IMR-90 (cell line): ENCODE data around the gene TXNDC5. TPM values are rescaled to one million over a fixed set of nuclear protein-coding genes. Genes with fewer than 3 reads are reported as not detected.

ENCODE experiments used
- ATAC-seq: fragments of 200-7000 bp; cut with Tn5 transposase; 2 replicates; pipeline ENCODE4 v1.9.1; 2020; ENCODE audit warnings: low read depth, mild to moderate bottlenecking, moderate library complexity
- BruUV-seq: library from RNA; stranded (reverse); fragments of 400-500 nt; replicated peaks from 2 replicates; lab custom pipeline; 2021; lab: Mats Ljungman, UMichigan
- CTCF ChIA-PET: fragments of 300-600 bp; formaldehyde crosslinking; extraction: SDS; loops from one replicate; lab custom pipeline; 2021; ENCODE audit warnings: antibody characterized with exemption; lab: Yijun Ruan, JAX
- POLR2A ChIA-PET: fragments of 300-600 bp; sonication (Branson Sonifier 250); formaldehyde crosslinking; loops from one replicate; lab custom pipeline; 2022; ENCODE audit warnings: antibody characterized with exemption; ENCODE audit not compliant: unreplicated experiment; lab: Charles Lee
- DNase-seq: peaks from one replicate; pipeline ENCODE4 v3.0.0; 2013
- H2AFZ ChIP-seq: replicated peaks from 2 replicates; pipeline ENCODE3; 2013; ENCODE audit warnings: low read length, mild to moderate bottlenecking; ENCODE audit not compliant: poor library complexity
- H2AK5ac ChIP-seq: 2 replicates; pipeline ENCODE4 v1.6.1; 2013; ENCODE audit warnings: low read depth, low read length, inconsistent platforms
- H2AK9ac ChIP-seq: replicated peaks from 2 replicates; pipeline ENCODE3; 2013; ENCODE audit warnings: mild to moderate bottlenecking, low read depth, low read length, moderate library complexity; ENCODE audit not compliant: poor library complexity
- H2BK120ac ChIP-seq: 2 replicates; pipeline ENCODE4 v1.6.1; 2013; ENCODE audit warnings: low read depth, low read length, inconsistent platforms
- H2BK15ac ChIP-seq: 3 replicates; pipeline ENCODE4 v1.6.1; 2013; ENCODE audit warnings: low read depth, low read length, inconsistent platforms
- H2BK20ac ChIP-seq: 2 replicates; pipeline ENCODE4 v1.6.1; 2013; ENCODE audit warnings: low read depth, mild to moderate bottlenecking, inconsistent platforms, low read length, moderate library complexity
- H2BK5ac ChIP-seq: 2 replicates; pipeline ENCODE4 v1.6.1; 2013; ENCODE audit warnings: mild to moderate bottlenecking, low read depth, low read length, inconsistent platforms; ENCODE audit not compliant: poor library complexity, severe bottlenecking
- H3K14ac ChIP-seq: replicated peaks from 2 replicates; pipeline ENCODE4 v1.6.1; 2013; ENCODE audit warnings: low read depth, low read length, inconsistent platforms
- H3K18ac ChIP-seq: 2 replicates; pipeline ENCODE4 v1.6.1; 2013; ENCODE audit warnings: low read depth, low read length, control low read depth
- H3K23ac ChIP-seq: 2 replicates; pipeline ENCODE4 v1.6.1; 2013; ENCODE audit warnings: low read depth, low read length, inconsistent platforms
- H3K27ac ChIP-seq: 2 replicates; pipeline ENCODE4 v1.5.1; 2013; ENCODE audit warnings: mild to moderate bottlenecking, control low read depth, low read length; ENCODE audit not compliant: insufficient read depth
- H3K27me3 ChIP-seq: 2 replicates; pipeline ENCODE4 v1.6.1; 2013; ENCODE audit warnings: low read length; ENCODE audit not compliant: control insufficient read depth, insufficient read depth
- H3K36me3 ChIP-seq: 2 replicates; pipeline ENCODE4 v1.6.1; 2013; ENCODE audit warnings: low read length, mixed read lengths; ENCODE audit not compliant: control insufficient read depth, insufficient read depth
- H3K4ac ChIP-seq: 2 replicates; pipeline ENCODE4 v1.6.1; 2013; ENCODE audit warnings: low read depth, low read length, inconsistent platforms
- H3K4me1 ChIP-seq: 2 replicates; pipeline ENCODE4 v1.6.1; 2013; ENCODE audit warnings: low read length, mixed read lengths; ENCODE audit not compliant: control insufficient read depth, insufficient read depth
- H3K4me2 ChIP-seq: 2 replicates; pipeline ENCODE4 v1.6.1; 2013; ENCODE audit warnings: low read depth, mild to moderate bottlenecking, control low read depth, low read length, moderate library complexity
- H3K4me3 ChIP-seq: 2 replicates; pipeline ENCODE4 v1.5.1; 2013; ENCODE audit warnings: low read depth, mild to moderate bottlenecking, control low read depth, low read length, moderate library complexity; ENCODE audit not compliant: insufficient read depth
- H3K56ac ChIP-seq: 2 replicates; pipeline ENCODE4 v1.6.1; 2013; ENCODE audit warnings: low read length, inconsistent platforms; ENCODE audit not compliant: insufficient read depth; ENCODE audit errors: extremely low read depth
- H3K79me1 ChIP-seq, 2 experiments: 2 replicates each; pipeline ENCODE4 v1.6.1; 2013; ENCODE audit warnings: low read length in 2 of 2, inconsistent platforms in 1 of 2, low read depth in 1 of 2
- H3K9ac ChIP-seq: 2 replicates; pipeline ENCODE4 v1.6.1; 2013; ENCODE audit warnings: low read depth, low read length, control low read depth
- H3K9me1 ChIP-seq: 2 replicates; pipeline ENCODE4 v1.6.1; 2013; ENCODE audit warnings: low read length, inconsistent platforms; ENCODE audit not compliant: insufficient read depth
- H3K9me3 ChIP-seq: 2 replicates; pipeline ENCODE4 v1.6.1; 2013; ENCODE audit warnings: low read length; ENCODE audit not compliant: control insufficient read depth, insufficient read depth
- H4K20me1 ChIP-seq: 2 replicates; pipeline ENCODE4 v1.6.1; 2013; ENCODE audit warnings: low read length, inconsistent platforms; ENCODE audit not compliant: insufficient read depth
- H4K5ac ChIP-seq: 2 replicates; pipeline ENCODE4 v1.6.1; 2013; ENCODE audit warnings: mild to moderate bottlenecking, low read depth, low read length, control low read depth
- H4K8ac ChIP-seq, 2 experiments: 2 replicates each; pipeline ENCODE4 v1.6.1; 2013; ENCODE audit warnings: low read depth in 2 of 2, low read length in 2 of 2, control low read depth in 1 of 2, inconsistent platforms in 1 of 2
- H4K91ac ChIP-seq: 2 replicates; pipeline ENCODE4 v1.6.1; 2013; ENCODE audit warnings: low read depth, low read length, inconsistent platforms; ENCODE audit not compliant: insufficient read depth
- BHLHE40 ChIP-seq: fragments of 150-350 bp; IDR thresholded peaks from 2 replicates; pipeline ENCODE4 v1.6.1; 2016; ENCODE audit warnings: mild to moderate bottlenecking, low read depth, low read length
- CEBPB ChIP-seq: IDR thresholded peaks from 2 replicates; pipeline ENCODE4 v1.6.1; 2012; ENCODE audit warnings: low read depth, low read length, improper control_type of control experiment
- ELK1 ChIP-seq: fragments of 150-350 bp; IDR thresholded peaks from 2 replicates; pipeline ENCODE4 v1.6.1; 2016; ENCODE audit warnings: low read depth, mild to moderate bottlenecking, low read length, moderate library complexity, borderline replicate concordance
- MAZ ChIP-seq: IDR thresholded peaks from 2 replicates; pipeline ENCODE4 v1.6.1; 2012; ENCODE audit warnings: low read depth, mild to moderate bottlenecking, low read length, improper control_type of control experiment, moderate library complexity, borderline replicate concordance
- MXI1 ChIP-seq: IDR thresholded peaks from 2 replicates; pipeline ENCODE4 v1.6.1; 2012; ENCODE audit warnings: low read depth, mild to moderate bottlenecking, low read length, moderate library complexity, borderline replicate concordance
- POLR2A ChIP-seq: IDR thresholded peaks from 2 replicates; pipeline ENCODE4 v1.6.1; 2012; ENCODE audit warnings: mild to moderate bottlenecking, low read depth, low read length
- RAD21 ChIP-seq: IDR thresholded peaks from 2 replicates; pipeline ENCODE4 v1.6.1; 2012; ENCODE audit warnings: low read length, improper control_type of control experiment
- WGBS, 2 experiments: methylation state at CpG; one replicate each; pipeline versions ENCODE4 v1.1.5 to v1.1.7; 2013; ENCODE audit warnings: missing lambda C conversion rate in 2 of 2; ENCODE audit not compliant: insufficient read length in 1 of 2; ENCODE audit errors: extremely low coverage in 2 of 2; 5-methylcytosine and 5-hydroxymethylcytosine counted together
- dilution Hi-C: fragments of 300-500 bp; cut with HindIII; formaldehyde crosslinking; loops from one replicate; pipeline ENCODE4 v1.14.3; 2018; ENCODE audit warnings: low sequenced_read_pairs; ENCODE audit not compliant: unreplicated experiment
- in situ Hi-C: fragments of 300-500 bp; cut with MboI; formaldehyde crosslinking; loops from 3 replicates; pipeline ENCODE4 v1.14.3; 2019; ENCODE audit warnings: low sequenced_read_pairs, inconsistent platforms, mixed read lengths
- intact Hi-C: fragments of 100-400 bp; cut with micrococcal nuclease; formaldehyde crosslinking; loops from 2 replicates; pipeline ENCODE4 v1.10.0; 2022
- polyA plus RNA-seq, 3 experiments: library from polyadenylated mRNA; depleted of rRNA; stranded (reverse); fragments of >200 nt; gene quantifications; 2 replicates each; pipeline ENCODE4 v1.2.3, GENCODE V29; 2012; ENCODE audit warnings: low replicate concordance in 1 of 3
- total RNA-seq: library from RNA; depleted of rRNA; stranded (reverse); fragments of >200 nt; gene quantifications from 2 replicates; pipeline ENCODE4 v1.2.3, GENCODE V29; 2012
- TF ChIP-seq, protein P1 (sequence below): fragments of 150-350 bp; IDR thresholded peaks from 2 replicates; pipeline ENCODE4 v1.6.1; 2017; ENCODE audit warnings: mild to moderate bottlenecking, antibody characterized with exemption, low read length, low read depth
- TF ChIP-seq, protein P2 (sequence below): conservative IDR thresholded peaks from 2 replicates; pipeline ENCODE4 v1.5.1; 2012; ENCODE audit warnings: mild to moderate bottlenecking, low read depth, low read length, improper control_type of control experiment

Gene TXNDC5
- total and polyA plus RNA-seq, 2 of the 4 experiments (the other 2 are of a cell fraction) = 274 to 439 TPM

- H4K20me1 ChIP-seq = peaks cover 15% of the 10 kb centered on the region
- no peak overlapping the region for H4K5ac ChIP-seq
- no peak overlapping the region for H2BK120ac ChIP-seq
- TF ChIP-seq, protein P1, sequence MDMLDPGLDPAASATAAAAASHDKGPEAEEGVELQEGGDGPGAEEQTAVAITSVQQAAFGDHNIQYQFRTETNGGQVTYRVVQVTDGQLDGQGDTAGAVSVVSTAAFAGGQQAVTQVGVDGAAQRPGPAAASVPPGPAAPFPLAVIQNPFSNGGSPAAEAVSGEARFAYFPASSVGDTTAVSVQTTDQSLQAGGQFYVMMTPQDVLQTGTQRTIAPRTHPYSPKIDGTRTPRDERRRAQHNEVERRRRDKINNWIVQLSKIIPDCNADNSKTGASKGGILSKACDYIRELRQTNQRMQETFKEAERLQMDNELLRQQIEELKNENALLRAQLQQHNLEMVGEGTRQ = no peak
- TF ChIP-seq CEBPB (no peak), MXI1 (no peak), MAZ (no peak), RAD21 (no peak), POLR2A (no peak), ELK1 (no peak), BHLHE40 (no peak)
- TF ChIP-seq, protein P2, sequence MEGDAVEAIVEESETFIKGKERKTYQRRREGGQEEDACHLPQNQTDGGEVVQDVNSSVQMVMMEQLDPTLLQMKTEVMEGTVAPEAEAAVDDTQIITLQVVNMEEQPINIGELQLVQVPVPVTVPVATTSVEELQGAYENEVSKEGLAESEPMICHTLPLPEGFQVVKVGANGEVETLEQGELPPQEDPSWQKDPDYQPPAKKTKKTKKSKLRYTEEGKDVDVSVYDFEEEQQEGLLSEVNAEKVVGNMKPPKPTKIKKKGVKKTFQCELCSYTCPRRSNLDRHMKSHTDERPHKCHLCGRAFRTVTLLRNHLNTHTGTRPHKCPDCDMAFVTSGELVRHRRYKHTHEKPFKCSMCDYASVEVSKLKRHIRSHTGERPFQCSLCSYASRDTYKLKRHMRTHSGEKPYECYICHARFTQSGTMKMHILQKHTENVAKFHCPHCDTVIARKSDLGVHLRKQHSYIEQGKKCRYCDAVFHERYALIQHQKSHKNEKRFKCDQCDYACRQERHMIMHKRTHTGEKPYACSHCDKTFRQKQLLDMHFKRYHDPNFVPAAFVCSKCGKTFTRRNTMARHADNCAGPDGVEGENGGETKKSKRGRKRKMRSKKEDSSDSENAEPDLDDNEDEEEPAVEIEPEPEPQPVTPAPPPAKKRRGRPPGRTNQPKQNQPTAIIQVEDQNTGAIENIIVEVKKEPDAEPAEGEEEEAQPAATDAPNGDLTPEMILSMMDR = no peak
- dilution Hi-C loops = no loop called here
- H2AFZ ChIP-seq = no peak overlapping the region
- no peak overlapping the region for H2BK15ac ChIP-seq
- H3K4me3 ChIP-seq = no peak overlapping the region
- H3K9me3 ChIP-seq = no peaks in the 10 kb centered on the region
- no peaks in the 10 kb centered on the region for H3K9me1 ChIP-seq
- CTCF ChIA-PET = no interaction called here
- no TSS peak for BruUV-seq
- H3K27me3 ChIP-seq = peaks cover 29% of the 10 kb centered on the region
- ATAC-seq (no peak), DNase-seq (no peak)
- H2BK20ac ChIP-seq = no peak overlapping the region; the same call in 1 of the 2 replicates
- WGBS, 2 experiments = 40% methylated on average over 3 of the region's 8 CpGs; no CpG with 5 or more reads in 1 of the 2 experiments
- peaks cover 0 to 16% of the 10 kb centered on the region in 2 experiments; a peak in 2 of 4 replicates for H3K79me1 ChIP-seq
- in situ Hi-C loops = no loop called here
- no peak overlapping the region for H3K4me2 ChIP-seq
- H3K4ac ChIP-seq = no peak overlapping the region
- H3K14ac ChIP-seq = no peak overlapping the region
- intact Hi-C loops = loop anchor here (5.0 kb wide), 1 partner anchor 64 kb away; no protein-coding TSS in a partner anchor
- no peak overlapping the region for H2AK9ac ChIP-seq
- no peak overlapping the region for H2BK5ac ChIP-seq
- H3K9ac ChIP-seq = no peak overlapping the region
- H3K18ac ChIP-seq = no peak overlapping the region
- no peak overlapping the region for H2AK5ac ChIP-seq
- no peak overlapping the region for H3K56ac ChIP-seq
- no peaks in the 10 kb centered on the region for H3K36me3 ChIP-seq
- no peak overlapping the region for H4K8ac ChIP-seq
- H4K91ac ChIP-seq = no peak overlapping the region
- H3K23ac ChIP-seq = no peak overlapping the region
- no peak overlapping the region for H3K27ac ChIP-seq
- H3K4me1 ChIP-seq = peaks cover 6% of the 10 kb centered on the region; the same call in 1 of the 2 replicates
- POLR2A ChIA-PET = no interaction called here
Observed at GRCh38 chr6:7912736-7913517, 2.3 kb upstream of the TXNDC5 start.
